HAP-1 (cell line): Measurements from ENCODE around the gene LCLAT1.
"Not testable (repeated sequence)": the region's sequence is repeated elsewhere in the genome, so short reads cannot be mapped to it uniquely, and the experiment has no call there.

Experiments
- DNase-seq, 2 experiments: peaks; one replicate each; pipeline ENCODE4 v3.0.0-alpha.2; 2016 to 2020; ENCODE audit warnings: low spot score in 2 of 2
- H3K27me3 ChIP-seq: fragments of 250-450 bp; sonication (Bioruptor Pico); 2 replicates; pipeline ENCODE4 v1.5.1; 2020; ENCODE audit warnings: low read depth, mild to moderate bottlenecking, moderate library complexity
- H3K36me3 ChIP-seq: fragments of 250-450 bp; sonication (Bioruptor Pico); replicated peaks from 2 replicates; pipeline ENCODE4 v1.5.1; 2020; ENCODE audit warnings: mild to moderate bottlenecking
- H3K4me1 ChIP-seq: fragments of 250-450 bp; sonication (Bioruptor Pico); 2 replicates; pipeline ENCODE4 v1.5.1; 2020; ENCODE audit warnings: mild to moderate bottlenecking
- H3K4me3 ChIP-seq: fragments of 250-450 bp; sonication (Bioruptor Pico); 2 replicates; pipeline ENCODE4 v1.5.1; 2020; ENCODE audit warnings: mild to moderate bottlenecking, moderate library complexity
- H3K9me3 ChIP-seq: fragments of 250-450 bp; sonication (Bioruptor Pico); 2 replicates; pipeline ENCODE4 v1.5.1; 2020; ENCODE audit warnings: mild to moderate bottlenecking, moderate library complexity
- in situ Hi-C: fragments of 300-500 bp; cut with MboI; formaldehyde crosslinking; loops from 3 replicates; pipeline ENCODE4 v1.14.3; 2020; ENCODE audit warnings: low sequenced_read_pairs, inconsistent platforms, mixed read lengths

Gene LCLAT1

DNA sequence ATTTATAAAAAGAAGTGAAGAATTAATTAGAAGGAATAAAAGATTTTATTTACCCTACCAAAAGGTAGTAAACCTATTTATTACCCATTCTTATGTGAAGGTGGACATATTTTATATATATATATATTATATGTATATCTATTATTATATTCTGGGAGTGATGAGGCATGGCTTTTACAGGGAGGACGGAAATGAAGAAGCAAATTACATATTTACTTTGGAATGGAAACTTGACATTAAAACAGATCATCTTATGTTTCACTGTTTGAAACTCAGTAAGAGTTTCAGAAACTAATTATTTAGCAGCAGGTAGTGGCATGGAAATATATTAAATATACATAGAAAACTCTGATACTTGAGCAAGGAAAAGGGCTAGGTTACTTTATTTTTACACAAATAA, 143.4 kb downstream of the LCLAT1 start:
- in situ Hi-C loops, result no loop called here
- H3K36me3 ChIP-seq, result no peaks in the 10 kb centered on the region
- H3K4me3 ChIP-seq, result no peak overlapping the region
- peaks cover 13% of the 10 kb centered on the region for H3K4me1 ChIP-seq
- no peaks in the 10 kb centered on the region for H3K9me3 ChIP-seq
- no peak for DNase-seq
- no peaks in the 10 kb centered on the region for H3K27me3 ChIP-seq

DNA sequence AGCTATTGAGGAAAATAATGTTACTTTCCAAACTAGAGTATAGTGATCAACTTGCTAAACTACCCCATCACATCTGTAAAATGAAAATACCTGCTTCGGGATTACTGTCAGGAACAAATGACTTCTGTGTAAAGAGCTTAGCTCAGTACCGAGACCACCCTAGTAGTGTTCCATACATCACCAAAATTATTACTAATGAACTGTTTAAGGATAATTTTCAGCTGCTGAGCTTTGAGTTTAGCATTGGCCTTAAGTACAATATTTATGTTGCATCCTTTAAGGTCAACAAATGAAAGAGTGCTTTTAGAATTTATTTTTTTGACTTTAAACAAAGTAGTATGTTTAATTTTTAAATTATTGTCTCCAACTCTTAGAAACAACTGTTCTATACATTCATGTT, 144.1 kb downstream of the LCLAT1 start:
- Histone ChIP-seq H3K4me3 (no peak overlapping the region), H3K36me3 (no peaks in the 10 kb centered on the region), H3K9me3 (no peaks in the 10 kb centered on the region), H3K27me3 (no peaks in the 10 kb centered on the region), H3K4me1 (peaks cover 13% of the 10 kb centered on the region)
- DNase-seq, result no peak
- in situ Hi-C loops, result no loop called here

DNA sequence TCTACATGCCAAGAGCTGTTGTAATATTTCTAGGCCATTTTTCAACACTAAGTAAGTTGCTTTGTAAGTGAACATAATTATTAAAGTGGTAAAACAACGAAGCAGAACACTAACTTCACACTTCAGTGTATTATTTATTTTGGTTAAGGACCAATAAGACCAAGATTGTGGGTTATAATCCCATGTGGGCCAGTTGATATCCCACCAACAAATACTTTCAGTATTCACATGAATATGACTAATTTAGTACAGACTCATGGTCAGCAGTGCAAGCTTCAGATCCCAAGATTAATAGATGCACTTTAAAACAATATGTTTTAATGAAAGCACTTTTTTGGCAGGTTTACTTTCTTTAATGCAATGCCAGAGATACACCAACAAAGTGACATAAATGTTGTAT, 154.3 kb downstream of the LCLAT1 start:
- in situ Hi-C loops, result no loop called here
- Histone ChIP-seq H3K4me1 (peaks cover 25% of the 10 kb centered on the region), H3K9me3 (no peaks in the 10 kb centered on the region; the same call in 1 of the 2 replicates), H3K36me3 (no peaks in the 10 kb centered on the region), H3K27me3 (no peaks in the 10 kb centered on the region), H3K4me3 (no peak overlapping the region)
- DNase-seq, result no peak

DNA sequence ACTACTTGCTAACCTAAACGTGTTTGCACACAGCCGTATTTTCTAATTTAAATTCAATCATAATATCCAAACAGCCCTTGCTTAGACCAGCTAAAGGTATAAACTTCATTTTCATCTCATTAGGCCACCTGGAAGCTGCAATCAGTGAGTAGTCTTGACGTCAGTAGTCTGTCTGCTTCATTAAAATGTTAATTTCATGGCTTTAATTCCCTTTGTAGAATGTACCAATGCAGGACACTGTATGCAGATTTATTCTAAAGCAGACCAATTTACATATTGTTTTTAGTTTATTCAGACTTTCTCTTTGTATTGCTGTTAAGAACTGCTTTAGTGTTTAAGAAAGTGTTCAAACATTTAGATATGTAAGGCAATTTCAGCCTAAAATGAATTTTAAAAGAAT, 158.2 kb downstream of the LCLAT1 start:
- DNase-seq, result peak in 1 of 2 experiments; percentile 74
- no peaks in the 10 kb centered on the region; the same call in 1 of the 2 replicates for H3K36me3 ChIP-seq
- peaks cover 25% of the 10 kb centered on the region for H3K4me1 ChIP-seq
- H3K4me3 ChIP-seq, result no peak overlapping the region
- in situ Hi-C loops, result no loop called here
- H3K27me3 ChIP-seq, result no peaks in the 10 kb centered on the region
- no peaks in the 10 kb centered on the region for H3K9me3 ChIP-seq

GRCh38 chr2:30608643-30609042, 161.6 kb downstream of the LCLAT1 start:
- Histone ChIP-seq H3K36me3 (no peaks in the 10 kb centered on the region; the same call in 1 of the 2 replicates), H3K9me3 (no peaks in the 10 kb centered on the region), H3K27me3 (no peaks in the 10 kb centered on the region), H3K4me1 (peaks cover 46% of the 10 kb centered on the region), H3K4me3 (no peak overlapping the region)
- in situ Hi-C loops, result no loop called here
- DNase-seq, result no peak

DNA sequence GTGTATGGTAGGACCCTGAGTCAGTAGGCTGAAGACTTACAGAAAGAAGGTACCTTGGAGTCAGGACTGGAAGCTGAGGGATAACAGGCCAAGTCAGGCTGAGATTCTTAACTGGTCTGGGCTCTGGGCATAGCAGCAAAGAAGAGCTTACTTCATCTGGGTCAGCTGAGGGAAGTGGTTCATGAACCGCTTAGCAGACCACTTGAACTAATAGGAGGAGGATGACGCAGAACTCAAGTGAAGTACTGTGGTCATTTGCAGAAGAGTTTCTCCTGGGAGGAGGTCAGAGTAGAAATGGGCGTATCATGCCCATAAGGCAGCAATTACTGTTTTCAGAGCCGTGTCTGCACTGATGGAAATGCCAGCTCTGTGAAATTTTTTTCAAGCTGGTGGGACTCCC, 164.5 kb downstream of the LCLAT1 start:
- H3K27me3 ChIP-seq, result no peaks in the 10 kb centered on the region
- no peaks in the 10 kb centered on the region for H3K9me3 ChIP-seq
- H3K36me3 ChIP-seq, result no peaks in the 10 kb centered on the region; the same call in 1 of the 2 replicates
- peaks cover 49% of the 10 kb centered on the region for H3K4me1 ChIP-seq
- DNase-seq, result no peak
- no peak overlapping the region for H3K4me3 ChIP-seq
- in situ Hi-C loops, result no loop called here

GRCh38 chr2:30612371-30612770, 165.3 kb downstream of the LCLAT1 start:
- H3K27me3 ChIP-seq, result no peaks in the 10 kb centered on the region
- H3K9me3 ChIP-seq, result no peaks in the 10 kb centered on the region
- peak; percentile 24 to 72 for DNase-seq
- in situ Hi-C loops, result no loop called here
- H3K4me3 ChIP-seq, result no peak overlapping the region
- H3K36me3 ChIP-seq, result no peaks in the 10 kb centered on the region
- peaks cover 49% of the 10 kb centered on the region for H3K4me1 ChIP-seq

DNA sequence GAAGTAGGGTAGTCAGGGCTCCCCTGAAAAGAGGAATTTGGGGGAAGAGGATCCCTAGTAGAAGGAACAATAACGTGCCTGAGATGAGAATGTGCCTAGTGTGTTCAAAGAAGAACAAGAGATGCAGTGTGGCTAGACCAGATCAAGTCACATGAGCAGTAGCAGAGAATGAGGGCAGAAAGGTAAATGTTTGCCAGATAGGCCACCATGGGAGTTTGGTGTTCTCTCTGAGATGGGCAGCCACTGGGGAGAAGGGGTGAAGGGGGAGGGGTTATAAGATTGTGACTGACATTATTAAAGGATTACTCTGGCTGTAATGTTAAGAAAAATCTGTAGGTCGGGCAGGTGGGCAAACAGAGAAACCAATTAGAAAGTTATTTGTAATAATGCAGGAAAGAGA, 166.0 kb downstream of the LCLAT1 start:
- no peaks in the 10 kb centered on the region for H3K27me3 ChIP-seq
- no peak overlapping the region for H3K4me3 ChIP-seq
- H3K36me3 ChIP-seq, result no peaks in the 10 kb centered on the region
- H3K9me3 ChIP-seq, result no peaks in the 10 kb centered on the region
- DNase-seq, result peak in 1 of 2 experiments; percentile 45
- in situ Hi-C loops, result no loop called here
- H3K4me1 ChIP-seq, result peaks cover 49% of the 10 kb centered on the region

DNA sequence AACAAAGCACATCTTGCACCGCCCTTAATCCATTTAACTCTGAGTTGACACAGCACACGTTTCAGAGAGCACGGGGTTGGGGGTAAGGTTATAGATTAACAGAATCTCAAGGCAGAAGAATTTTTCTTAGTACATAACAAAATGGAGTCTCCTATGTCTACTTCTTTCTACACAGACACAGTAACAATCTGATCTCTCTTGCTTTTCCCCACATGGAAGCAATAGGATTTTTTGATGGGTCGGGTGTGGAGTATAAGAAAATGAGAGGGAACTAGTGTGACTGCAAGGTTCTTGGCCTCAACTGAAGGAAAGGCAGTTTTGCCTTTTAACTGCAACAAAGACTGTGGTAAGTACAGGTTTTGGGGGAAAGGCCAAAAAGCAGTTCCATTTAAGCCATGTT, 167.2 kb downstream of the LCLAT1 start:
- H3K9me3 ChIP-seq, H3K4me3 ChIP-seq, in situ Hi-C loops, H3K27me3 ChIP-seq, H3K36me3 ChIP-seq, DNase-seq: not testable (repeated sequence)
- H3K4me1 ChIP-seq, result peaks cover 49% of the 10 kb centered on the region

- Histone ChIP-seq H3K4me3 (no peak overlapping the region), H3K4me1 (peaks cover 49% of the 10 kb centered on the region), H3K36me3 (no peaks in the 10 kb centered on the region), H3K27me3 (no peaks in the 10 kb centered on the region), H3K9me3 (no peaks in the 10 kb centered on the region)
- in situ Hi-C loops, result no loop called here
- no peak for DNase-seq
These were observed 168.9 kb downstream of the LCLAT1 start for GRCh38 chr2:30615926-30616325.

DNA sequence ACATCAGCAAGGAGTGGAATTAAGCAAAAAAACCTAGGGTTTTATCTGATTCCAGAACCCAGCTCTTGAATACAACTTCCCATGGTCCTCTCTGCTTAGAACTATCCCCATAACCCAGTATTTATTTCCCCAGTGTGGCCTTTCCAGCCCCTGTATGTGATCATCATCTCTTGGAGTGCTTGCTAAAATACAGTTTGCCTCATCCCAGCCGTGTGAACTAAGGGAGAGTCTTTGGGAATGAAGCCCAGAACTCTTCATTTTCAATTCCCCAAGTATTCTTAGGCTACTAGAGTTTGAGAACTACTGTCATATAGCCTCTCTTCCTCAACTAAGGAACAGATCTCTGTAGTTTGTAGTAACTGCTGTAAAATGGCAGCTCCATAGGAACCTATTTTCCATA, 173.1 kb downstream of the LCLAT1 start:
- in situ Hi-C loops, result no loop called here
- no peak for DNase-seq
- Histone ChIP-seq H3K4me3 (no peak overlapping the region), H3K36me3 (no peaks in the 10 kb centered on the region), H3K9me3 (no peaks in the 10 kb centered on the region), H3K27me3 (no peaks in the 10 kb centered on the region), H3K4me1 (peaks cover 26% of the 10 kb centered on the region)

- Histone ChIP-seq H3K4me1 (peaks cover 26% of the 10 kb centered on the region), H3K4me3 (no peak overlapping the region), H3K9me3 (no peaks in the 10 kb centered on the region), H3K27me3 (no peaks in the 10 kb centered on the region), H3K36me3 (no peaks in the 10 kb centered on the region)
- in situ Hi-C loops, result no loop called here
- no peak for DNase-seq
These were observed 174.8 kb downstream of the LCLAT1 start for GRCh38 chr2:30621836-30622235.

GRCh38 chr2:30622452-30622851, 175.4 kb downstream of the LCLAT1 start:
- H3K36me3 ChIP-seq, result no peaks in the 10 kb centered on the region
- no peak overlapping the region for H3K4me3 ChIP-seq
- in situ Hi-C loops, result no loop called here
- peaks cover 26% of the 10 kb centered on the region for H3K4me1 ChIP-seq
- no peak for DNase-seq
- H3K27me3 ChIP-seq, result no peaks in the 10 kb centered on the region
- H3K9me3 ChIP-seq, result no peaks in the 10 kb centered on the region

- no peak overlapping the region for H3K4me3 ChIP-seq
- H3K27me3 ChIP-seq, result no peaks in the 10 kb centered on the region
- in situ Hi-C loops, result no loop called here
- no peaks in the 10 kb centered on the region for H3K36me3 ChIP-seq
- no peak for DNase-seq
- H3K9me3 ChIP-seq, result no peaks in the 10 kb centered on the region
- H3K4me1 ChIP-seq, result peaks cover 37% of the 10 kb centered on the region
These were observed 178.2 kb downstream of the LCLAT1 start for GRCh38 chr2:30625276-30625675.

- Histone ChIP-seq H3K9me3 (no peaks in the 10 kb centered on the region), H3K27me3 (no peaks in the 10 kb centered on the region), H3K36me3 (no peaks in the 10 kb centered on the region), H3K4me1 (peaks cover 37% of the 10 kb centered on the region), H3K4me3 (no peak overlapping the region)
- no peak for DNase-seq
- in situ Hi-C loops, result no loop called here
These were observed 178.7 kb downstream of the LCLAT1 start for GRCh38 chr2:30625701-30626100.
